Choroid plexus epithelial cell (primary cell): ENCODE measurements around the gene PHTF1.
"Not testable (repeated sequence)": the region's sequence is repeated elsewhere in the genome, so short reads cannot be mapped to it uniquely, and the experiment has no call there.

Experiments used
- DNase-seq: peaks from one replicate; pipeline ENCODE4 v3.0.0-alpha.2; 2010; ENCODE audit warnings: low read depth
- H3K4me3 ChIP-seq: 2 replicates; pipeline ENCODE4 v1.5.1; 2011; ENCODE audit warnings: low read depth, mild to moderate bottlenecking, control low read depth, low read length, moderate library complexity
- TF ChIP-seq, protein P1 (sequence below): conservative IDR thresholded peaks from 2 replicates; pipeline ENCODE4 v1.5.1; 2011; ENCODE audit warnings: low read depth, mild to moderate bottlenecking, control low read depth, inconsistent platforms, low read length, moderate library complexity

Gene PHTF1

DNA sequence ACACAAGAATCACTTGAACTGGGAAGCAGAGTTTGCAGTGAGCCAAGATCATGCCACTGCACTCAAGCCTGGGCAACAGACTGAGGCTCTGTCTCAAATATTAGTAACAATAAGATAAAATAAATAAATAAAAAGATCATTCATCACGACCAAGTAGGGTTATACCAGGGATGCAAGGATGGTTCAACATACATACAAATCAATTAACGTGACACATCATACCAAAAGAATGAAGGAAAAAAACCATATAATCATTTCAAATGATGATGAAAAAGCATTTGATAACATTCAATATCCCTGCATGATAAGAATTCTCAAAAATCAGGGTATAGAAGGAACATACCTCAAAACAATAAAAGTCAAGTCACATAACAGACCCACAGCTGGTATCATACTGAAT, 38.3 kb downstream of the PHTF1 start:
- TF ChIP-seq, protein P1, sequence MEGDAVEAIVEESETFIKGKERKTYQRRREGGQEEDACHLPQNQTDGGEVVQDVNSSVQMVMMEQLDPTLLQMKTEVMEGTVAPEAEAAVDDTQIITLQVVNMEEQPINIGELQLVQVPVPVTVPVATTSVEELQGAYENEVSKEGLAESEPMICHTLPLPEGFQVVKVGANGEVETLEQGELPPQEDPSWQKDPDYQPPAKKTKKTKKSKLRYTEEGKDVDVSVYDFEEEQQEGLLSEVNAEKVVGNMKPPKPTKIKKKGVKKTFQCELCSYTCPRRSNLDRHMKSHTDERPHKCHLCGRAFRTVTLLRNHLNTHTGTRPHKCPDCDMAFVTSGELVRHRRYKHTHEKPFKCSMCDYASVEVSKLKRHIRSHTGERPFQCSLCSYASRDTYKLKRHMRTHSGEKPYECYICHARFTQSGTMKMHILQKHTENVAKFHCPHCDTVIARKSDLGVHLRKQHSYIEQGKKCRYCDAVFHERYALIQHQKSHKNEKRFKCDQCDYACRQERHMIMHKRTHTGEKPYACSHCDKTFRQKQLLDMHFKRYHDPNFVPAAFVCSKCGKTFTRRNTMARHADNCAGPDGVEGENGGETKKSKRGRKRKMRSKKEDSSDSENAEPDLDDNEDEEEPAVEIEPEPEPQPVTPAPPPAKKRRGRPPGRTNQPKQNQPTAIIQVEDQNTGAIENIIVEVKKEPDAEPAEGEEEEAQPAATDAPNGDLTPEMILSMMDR = no peak
- no peak overlapping the region for H3K4me3 ChIP-seq
- no peak for DNase-seq

DNA sequence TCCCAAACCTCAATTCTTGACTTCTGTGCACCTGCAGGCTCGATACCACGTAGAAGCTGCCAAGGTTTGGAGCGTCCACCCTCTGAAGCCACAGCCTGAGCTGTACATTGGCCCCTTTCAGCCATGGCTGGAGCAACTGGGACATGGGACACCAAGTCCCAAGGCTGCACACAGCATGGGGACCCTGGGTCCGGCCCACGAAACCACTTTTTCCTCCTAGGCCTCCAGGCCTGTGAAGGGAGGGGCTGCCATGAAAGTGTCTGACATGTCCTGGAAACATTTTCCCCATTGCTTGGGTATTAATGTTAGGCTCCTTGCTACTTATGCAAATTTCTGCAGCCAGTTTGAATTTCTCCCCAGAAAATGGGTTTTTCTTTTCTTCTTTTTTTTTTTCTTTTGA, 40.7 kb downstream of the PHTF1 start:
- H3K4me3 ChIP-seq, DNase-seq: not testable (repeated sequence)

DNA sequence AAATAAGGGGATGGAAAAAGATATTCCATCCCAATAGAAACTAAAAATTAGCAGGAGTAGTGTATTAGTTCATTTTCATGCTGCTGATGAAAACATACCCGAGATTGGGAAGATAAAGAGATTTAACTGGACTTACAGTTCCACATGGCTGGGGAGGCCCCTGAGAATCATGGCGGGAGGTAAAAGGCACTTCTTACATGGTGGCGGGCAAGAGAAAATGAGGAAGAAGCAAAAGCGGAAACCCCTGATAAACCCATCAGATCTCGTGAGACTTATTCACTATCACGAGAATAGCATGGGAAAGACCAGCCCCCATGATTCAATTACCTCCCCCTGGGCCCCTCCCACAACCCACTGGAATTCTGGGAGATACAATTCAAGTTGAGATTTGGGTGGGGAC, 41.8 kb downstream of the PHTF1 start:
- DNase-seq, H3K4me3 ChIP-seq: not testable (repeated sequence)

DNA sequence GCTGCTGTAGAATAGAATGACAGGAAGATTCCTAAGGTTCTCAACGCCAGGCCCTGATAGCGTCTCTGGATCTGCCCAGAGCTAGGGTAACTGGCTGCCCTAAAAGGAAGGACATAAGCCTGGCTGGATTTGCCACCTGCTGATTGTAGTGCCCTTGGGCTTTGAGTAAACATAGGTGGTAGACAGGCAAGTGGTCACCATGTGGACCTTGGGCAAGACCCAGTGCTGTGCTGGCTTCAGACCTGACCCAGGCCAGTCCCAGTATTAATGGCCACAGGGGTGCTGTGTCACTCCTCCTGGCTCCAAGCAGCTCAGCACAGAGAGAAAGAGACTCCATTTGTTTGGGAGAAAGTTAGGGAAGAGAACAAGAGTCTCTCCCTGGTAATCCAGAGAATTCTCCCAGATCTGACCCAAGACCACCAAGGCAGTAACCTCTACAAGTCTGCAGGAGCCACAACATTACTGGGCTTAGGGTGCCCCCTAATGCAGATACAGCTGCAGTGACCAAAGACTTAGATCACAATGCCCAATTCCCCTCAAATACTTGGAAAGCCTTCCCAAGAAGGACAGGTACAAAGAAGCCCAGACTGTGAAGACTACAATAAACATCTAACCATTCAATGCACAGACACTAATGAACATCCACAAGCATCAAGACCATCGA, 44.5 kb downstream of the PHTF1 start:
- TF ChIP-seq, protein P1 = no peak
- H3K4me3 ChIP-seq = no peak overlapping the region
- DNase-seq = no peak

DNA sequence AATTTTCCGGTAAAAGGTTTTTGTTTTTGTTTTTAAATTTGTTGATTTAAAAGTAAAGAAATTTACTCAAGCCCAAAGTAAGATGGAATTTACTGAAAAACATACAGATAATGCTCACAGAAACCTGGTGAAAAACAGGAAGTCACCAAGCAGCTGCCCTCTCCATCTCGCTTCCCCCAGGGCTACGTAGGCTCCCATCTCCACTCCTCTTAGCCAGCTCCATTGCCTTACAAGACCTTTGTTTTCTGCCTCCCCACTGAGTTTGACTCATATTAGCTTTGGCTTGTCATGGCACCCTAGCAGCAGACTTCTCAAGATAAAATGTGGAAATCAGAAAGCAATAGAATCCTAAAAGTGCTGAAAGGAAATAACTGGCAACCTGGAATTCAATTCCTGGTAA, 57.9 kb downstream of the PHTF1 start:
- H3K4me3 ChIP-seq = no peak overlapping the region
- TF ChIP-seq, protein P1 = no peak
- DNase-seq = peak; percentile 84

DNA sequence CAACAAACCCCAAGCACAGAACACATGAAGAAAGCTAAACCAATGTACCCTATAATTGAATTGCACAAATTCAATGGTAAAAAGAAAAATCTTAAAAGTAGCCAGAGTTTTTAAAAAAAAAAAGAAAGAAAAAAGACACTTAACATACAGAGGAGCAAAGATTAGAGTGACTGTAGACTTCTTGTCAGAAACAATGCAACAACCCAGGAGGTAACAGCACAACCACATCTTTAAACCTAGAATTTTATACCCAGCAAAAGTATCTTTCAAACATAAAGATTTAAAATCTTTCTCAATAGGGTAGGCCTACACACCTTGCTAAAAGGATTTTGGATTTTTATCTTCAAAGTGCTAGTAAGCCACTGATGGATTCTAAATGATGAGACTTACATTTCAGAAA, 64.4 kb downstream of the PHTF1 start:
- DNase-seq = no peak
- no peak overlapping the region for H3K4me3 ChIP-seq
- TF ChIP-seq, protein P1 = no peak

DNA sequence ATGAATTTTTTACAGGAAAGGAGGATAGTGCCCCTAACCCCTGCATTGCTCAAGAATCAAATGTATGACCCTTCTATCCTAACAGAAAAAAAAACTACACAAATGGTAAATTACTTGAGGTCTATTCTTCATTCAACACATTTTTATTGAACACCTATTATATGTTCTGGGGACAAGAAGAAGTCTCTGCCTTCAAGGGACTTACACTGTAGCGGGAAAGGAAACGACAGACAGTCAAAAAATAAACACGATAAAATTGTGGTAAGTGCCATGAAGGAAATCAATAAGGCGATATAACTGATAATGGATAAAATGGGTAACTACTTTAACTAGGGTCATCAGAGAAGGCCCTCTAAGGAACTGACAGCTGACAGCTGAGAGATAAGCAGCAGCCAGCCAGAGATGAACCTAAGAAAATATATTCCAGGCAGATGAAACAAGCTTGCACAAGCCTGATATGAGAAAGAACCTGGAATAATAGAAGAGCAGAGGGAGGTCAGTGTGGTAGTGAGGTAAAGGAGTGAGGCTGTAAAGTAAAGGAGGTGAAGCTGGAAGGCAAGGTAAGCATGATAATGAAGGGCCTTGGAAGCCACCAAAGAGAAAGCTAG, 66.4 kb downstream of the PHTF1 start:
- no peak overlapping the region for H3K4me3 ChIP-seq
- DNase-seq = no peak

DNA sequence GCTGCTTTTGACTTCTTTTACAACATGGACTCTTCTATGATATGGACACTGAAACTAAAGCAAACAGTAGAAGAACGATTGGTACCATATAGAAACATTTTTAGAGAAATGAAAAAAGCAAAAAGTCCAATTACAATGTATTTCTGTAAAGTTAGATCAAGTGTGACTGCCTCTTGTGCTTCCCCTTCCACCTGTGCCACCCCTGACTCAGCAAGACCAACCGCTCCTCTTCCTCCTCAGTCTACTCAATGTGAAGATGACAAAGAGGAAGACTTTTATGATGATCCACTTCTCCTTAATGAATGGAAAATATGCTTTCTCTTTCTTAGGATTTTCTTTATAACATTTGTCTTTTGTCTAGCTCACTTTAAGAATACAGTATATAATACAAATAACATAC, 66.9 kb downstream of the PHTF1 start:
- no peak for DNase-seq
- TF ChIP-seq, protein P1 = no peak
- no peak overlapping the region for H3K4me3 ChIP-seq

More for the DNA sequence above, 66.4 kb downstream of the PHTF1 start:
- TF ChIP-seq, protein P1 = no peak
